ENCODE data around the gene POLR2I. TPM values are rescaled to one million over a fixed set of nuclear protein-coding genes. Genes with fewer than 3 reads are reported as not detected.
A peak's percentile ranks its signal among the peaks of the same experiment; 100 is the strongest.
"Not testable (repeated sequence)": the region's sequence is repeated elsewhere in the genome, so short reads cannot be mapped to it uniquely, and the experiment has no call there.

POLR2I gene
- polyA plus RNA-seq, 1 donor (not counting 4 experiments of a cell fraction or from before 2014, with no cell fraction given) = 34.3 TPM

DNA sequence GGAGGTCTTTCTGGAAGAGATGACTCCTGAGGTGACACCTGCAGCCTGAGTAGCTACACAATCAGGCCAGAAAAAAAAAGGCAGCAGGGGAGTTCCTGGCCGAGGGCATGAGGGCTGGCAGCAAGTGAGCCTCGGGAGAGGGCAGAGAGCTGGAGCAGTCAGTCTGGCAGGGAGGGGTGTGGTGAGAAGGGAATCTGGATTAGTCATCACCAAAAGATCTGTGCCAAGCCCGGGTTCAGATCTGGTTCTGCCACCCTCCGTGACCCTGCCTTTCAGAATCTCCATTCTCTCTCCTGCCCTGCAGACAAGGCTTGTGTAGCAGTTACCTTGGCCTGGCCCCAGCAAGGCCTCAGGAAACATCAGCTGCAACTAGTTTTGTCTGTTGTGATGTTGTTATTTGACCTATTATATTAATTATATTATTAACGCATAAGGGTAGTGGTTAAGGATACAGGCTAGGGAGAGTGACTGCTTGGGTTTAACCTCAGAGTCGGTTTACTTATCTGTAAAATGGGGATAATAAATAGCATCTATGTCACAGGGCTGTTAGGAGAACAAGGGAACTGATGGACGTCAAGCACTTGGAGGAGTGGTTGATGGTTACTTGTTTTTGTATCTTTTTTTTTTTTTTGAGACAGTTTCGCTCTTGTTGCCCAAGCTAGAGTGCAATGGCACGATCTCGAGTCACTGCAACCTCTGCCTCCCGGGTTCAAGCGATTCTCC, 22.4 kb upstream of the POLR2I start:
- dilution Hi-C loops (cut with MboI; ENCODE audit: extremely low pct_ligation_motif_present, low sequenced_read_pairs) = no loop called here
- H3K27me3 ChIP-seq (ENCODE audit: control insufficient read depth, extremely low read depth, insufficient read depth, low read length) = no peaks in the 10 kb centered on the region
- peaks cover 11% of the 10 kb centered on the region for H3K79me2 ChIP-seq (ENCODE audit: control insufficient read depth, insufficient read depth, low read length)
- H3K4me1 ChIP-seq (ENCODE audit: control insufficient read depth, extremely low read depth, insufficient read depth, low read length) = peaks cover 36% of the 10 kb centered on the region
- TF ChIP-seq EZH2 (IDR thresholded peaks at IDR 0.05; ENCODE audit: low read length) = no peak
- TF ChIP-seq, protein P1, sequence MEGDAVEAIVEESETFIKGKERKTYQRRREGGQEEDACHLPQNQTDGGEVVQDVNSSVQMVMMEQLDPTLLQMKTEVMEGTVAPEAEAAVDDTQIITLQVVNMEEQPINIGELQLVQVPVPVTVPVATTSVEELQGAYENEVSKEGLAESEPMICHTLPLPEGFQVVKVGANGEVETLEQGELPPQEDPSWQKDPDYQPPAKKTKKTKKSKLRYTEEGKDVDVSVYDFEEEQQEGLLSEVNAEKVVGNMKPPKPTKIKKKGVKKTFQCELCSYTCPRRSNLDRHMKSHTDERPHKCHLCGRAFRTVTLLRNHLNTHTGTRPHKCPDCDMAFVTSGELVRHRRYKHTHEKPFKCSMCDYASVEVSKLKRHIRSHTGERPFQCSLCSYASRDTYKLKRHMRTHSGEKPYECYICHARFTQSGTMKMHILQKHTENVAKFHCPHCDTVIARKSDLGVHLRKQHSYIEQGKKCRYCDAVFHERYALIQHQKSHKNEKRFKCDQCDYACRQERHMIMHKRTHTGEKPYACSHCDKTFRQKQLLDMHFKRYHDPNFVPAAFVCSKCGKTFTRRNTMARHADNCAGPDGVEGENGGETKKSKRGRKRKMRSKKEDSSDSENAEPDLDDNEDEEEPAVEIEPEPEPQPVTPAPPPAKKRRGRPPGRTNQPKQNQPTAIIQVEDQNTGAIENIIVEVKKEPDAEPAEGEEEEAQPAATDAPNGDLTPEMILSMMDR (optimal IDR thresholded peaks at IDR 0.05 in 1 of 3, IDR thresholded peaks at IDR 0.05 in 1 of 3, conservative IDR thresholded peaks at IDR 0.05 in 1 of 3; ENCODE audit: extremely low read depth in 1 of 3, insufficient read depth in 2 of 3, low read length in 3 of 3) = no peak
- no peaks in the 10 kb centered on the region for H3K9me3 ChIP-seq (ENCODE audit: control insufficient read depth, low read depth, low read length)
- DNase-seq (ENCODE audit: low read depth, low spot score) = no peak
- H2AFZ ChIP-seq (ENCODE audit: control insufficient read depth, low read length) = no peak overlapping the region
- peak overlapping the region; percentile 50 for H3K4me2 ChIP-seq (ENCODE audit: control insufficient read depth, extremely low read depth, insufficient read depth, low read depth, low read length)
- H3K27ac ChIP-seq (ENCODE audit: control insufficient read depth, insufficient read depth, low read length) = peak overlapping the region; percentile 89
- H3K9ac ChIP-seq (ENCODE audit: control insufficient read depth, extremely low read depth, insufficient read depth, low read length) = peak overlapping the region; percentile 71
- H3K36me3 ChIP-seq (ENCODE audit: control insufficient read depth in 2 of 2, extremely low read depth in 1 of 2, insufficient read depth in 2 of 2, low read length in 2 of 2) = peaks cover 0 to 9% of the 10 kb centered on the region in 2 experiments
- peaks cover 8% of the 10 kb centered on the region for H4K20me1 ChIP-seq (ENCODE audit: control insufficient read depth, extremely low read depth, insufficient read depth, low read length)
- peaks cover 2% of the 10 kb centered on the region for H3K9me1 ChIP-seq (ENCODE audit: control insufficient read depth, extremely low read depth, insufficient read depth, low read length)
- H3K4me3 ChIP-seq (ENCODE audit: control insufficient read depth in 2 of 3, extremely low read depth in 1 of 3, insufficient read depth in 2 of 3, low read depth in 1 of 3, low read length in 3 of 3) = peak overlapping the region in 2 of 3 experiments; percentile 0 to 60
- peak; percentile 94 for FAIRE-seq

DNA sequence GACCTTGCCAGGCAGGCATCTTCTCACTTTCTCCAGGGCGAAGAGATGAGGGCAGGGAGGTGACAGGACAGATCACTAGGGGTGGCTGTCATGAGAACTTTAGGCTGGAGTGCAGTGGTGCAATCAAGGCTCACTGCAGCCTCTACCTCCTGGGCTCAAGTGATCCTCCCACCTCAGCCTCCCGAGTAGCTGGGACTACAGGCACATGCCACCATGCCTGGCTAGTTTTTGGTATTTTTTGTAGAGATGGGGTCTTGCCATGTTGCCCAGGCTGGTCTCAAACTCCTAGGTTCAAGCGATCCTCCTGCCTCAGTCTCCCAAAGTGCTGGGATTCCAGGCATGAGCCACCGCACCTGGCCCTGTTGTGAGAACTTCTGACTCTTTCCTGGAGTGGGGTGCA, 20.2 kb upstream of the POLR2I start:
- dilution Hi-C loops (cut with MboI; ENCODE audit: extremely low pct_ligation_motif_present, low sequenced_read_pairs); H3K4me3 ChIP-seq (ENCODE audit: control insufficient read depth in 2 of 3, extremely low read depth in 1 of 3, insufficient read depth in 2 of 3, low read depth in 1 of 3, low read length in 3 of 3); H3K9ac ChIP-seq (ENCODE audit: control insufficient read depth, extremely low read depth, insufficient read depth, low read length); H3K9me1 ChIP-seq (ENCODE audit: control insufficient read depth, extremely low read depth, insufficient read depth, low read length); DNase-seq (ENCODE audit: low read depth, low spot score); H2AFZ ChIP-seq (ENCODE audit: control insufficient read depth, low read length); H4K20me1 ChIP-seq (ENCODE audit: control insufficient read depth, extremely low read depth, insufficient read depth, low read length); FAIRE-seq; H3K4me2 ChIP-seq (ENCODE audit: control insufficient read depth, extremely low read depth, insufficient read depth, low read depth, low read length); H3K27ac ChIP-seq (ENCODE audit: control insufficient read depth, insufficient read depth, low read length); H3K9me3 ChIP-seq (ENCODE audit: control insufficient read depth, low read depth, low read length); H3K27me3 ChIP-seq (ENCODE audit: control insufficient read depth, extremely low read depth, insufficient read depth, low read length); H3K36me3 ChIP-seq (ENCODE audit: control insufficient read depth in 2 of 2, extremely low read depth in 1 of 2, insufficient read depth in 2 of 2, low read length in 2 of 2); H3K79me2 ChIP-seq (ENCODE audit: control insufficient read depth, insufficient read depth, low read length): not testable (repeated sequence)
- H3K4me1 ChIP-seq (ENCODE audit: control insufficient read depth, extremely low read depth, insufficient read depth, low read length) = peaks cover 35% of the 10 kb centered on the region

DNA sequence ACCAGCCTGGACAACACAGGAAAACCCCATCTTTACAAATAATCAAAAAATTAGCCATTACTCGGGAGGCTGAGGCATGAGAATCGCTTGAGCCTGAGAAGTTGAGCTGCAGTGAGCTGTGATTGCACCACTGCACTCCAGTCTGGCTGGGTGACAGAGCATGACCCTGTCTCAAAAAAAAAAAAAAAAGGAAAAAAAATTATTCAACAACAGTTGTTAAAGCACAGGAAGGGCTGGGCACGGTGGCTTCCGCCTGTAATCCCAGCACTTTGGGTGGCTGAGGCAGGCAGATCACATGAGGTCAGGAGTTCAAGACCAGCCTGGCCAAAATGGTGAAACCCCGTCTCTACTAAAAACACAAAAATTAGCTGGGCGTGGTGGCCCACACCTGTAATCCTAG, 16.5 kb upstream of the POLR2I start:
- H3K4me3 ChIP-seq (ENCODE audit: control insufficient read depth in 2 of 3, extremely low read depth in 1 of 3, insufficient read depth in 2 of 3, low read depth in 1 of 3, low read length in 3 of 3); H3K27me3 ChIP-seq (ENCODE audit: control insufficient read depth, extremely low read depth, insufficient read depth, low read length); H2AFZ ChIP-seq (ENCODE audit: control insufficient read depth, low read length); H3K9me1 ChIP-seq (ENCODE audit: control insufficient read depth, extremely low read depth, insufficient read depth, low read length); H3K79me2 ChIP-seq (ENCODE audit: control insufficient read depth, insufficient read depth, low read length); H3K4me2 ChIP-seq (ENCODE audit: control insufficient read depth, extremely low read depth, insufficient read depth, low read depth, low read length); H3K9ac ChIP-seq (ENCODE audit: control insufficient read depth, extremely low read depth, insufficient read depth, low read length); H4K20me1 ChIP-seq (ENCODE audit: control insufficient read depth, extremely low read depth, insufficient read depth, low read length); dilution Hi-C loops (cut with MboI; ENCODE audit: extremely low pct_ligation_motif_present, low sequenced_read_pairs); H3K27ac ChIP-seq (ENCODE audit: control insufficient read depth, insufficient read depth, low read length); FAIRE-seq; H3K9me3 ChIP-seq (ENCODE audit: control insufficient read depth, low read depth, low read length); H3K36me3 ChIP-seq (ENCODE audit: control insufficient read depth in 2 of 2, extremely low read depth in 1 of 2, insufficient read depth in 2 of 2, low read length in 2 of 2); DNase-seq (ENCODE audit: low read depth, low spot score): not testable (repeated sequence)
- H3K4me1 ChIP-seq (ENCODE audit: control insufficient read depth, extremely low read depth, insufficient read depth, low read length) = peaks cover 21% of the 10 kb centered on the region
